HCT116 (cell line): Measurements from ENCODE around the gene SCN1A. TPM values are rescaled to one million over a fixed set of nuclear protein-coding genes. Genes with fewer than 3 reads are reported as not detected.

Source experiments
- ATAC-seq: fragments of 200-7000 bp; cut with Tn5 transposase; 2 replicates; pipeline ENCODE4 v1.9.1; 2020; ENCODE audit warnings: mild to moderate bottlenecking, moderate library complexity
- BruUV-seq: library from RNA; stranded (reverse); fragments of 400-500 nt; replicated peaks from 2 replicates; lab custom pipeline; 2021; lab: Mats Ljungman, UMichigan
- CTCF ChIA-PET: fragments of 300-600 bp; sonication (Branson Sonifier 250); formaldehyde crosslinking; loops from one replicate; lab custom pipeline; 2021; ENCODE audit warnings: antibody characterized with exemption; lab: Charles Lee
- POLR2A ChIA-PET: fragments of 300-600, 350-600 bp; sonication (Branson Sonifier 250); formaldehyde crosslinking; loops from one replicate; lab custom pipeline; 2021; ENCODE audit warnings: antibody characterized with exemption; lab: Charles Lee
- RAD21 ChIA-PET, 2 experiments: fragments of 300-600 bp; sonication (Branson Sonifier 250); formaldehyde crosslinking; loops; one replicate each; lab custom pipeline; 2023; ENCODE audit warnings: low total read pairs in 2 of 2; ENCODE audit not compliant: uncharacterized antibody in 2 of 2, unreplicated experiment in 2 of 2, low non-redundant PET in 1 of 2; lab: Charles Lee
- DNase-seq: peaks from one replicate; pipeline ENCODE4 v3.0.0-alpha.2; 2010; ENCODE audit warnings: low read depth, low spot score
- H2AFZ ChIP-seq: fragments of 200-600 bp; shearing (Covaris generic), sonication (generic); 2 replicates; pipeline ENCODE4 v1.6.1; 2017; ENCODE audit warnings: low read depth, mixed run types, mixed read lengths, antibody characterized with exemption, low read length; ENCODE audit not compliant: poor library complexity, severe bottlenecking
- H3K27ac ChIP-seq: 2 replicates; pipeline ENCODE4 v1.5.1; 2012; ENCODE audit warnings: low read depth, low read length
- H3K27me3 ChIP-seq: fragments of 200-600 bp; sonication (generic); 2 replicates; pipeline ENCODE4 v1.6.1; 2016; ENCODE audit warnings: mixed run types, low read length, mixed read lengths; ENCODE audit not compliant: insufficient read depth
- H3K36me3 ChIP-seq, 2 experiments: fragments of 200-500 bp in 1 of 2; fragments of 200-600 bp in 1 of 2; sonication (Bioruptor generic) in 1 of 2; sonication (generic) in 1 of 2; 2 replicates each; pipeline versions ENCODE4 v1.5.1 to v1.6.1; 2014 to 2016; ENCODE audit warnings: low read length in 2 of 2, inconsistent platforms in 1 of 2, mixed read lengths in 1 of 2, mixed run types in 1 of 2; ENCODE audit not compliant: insufficient read depth in 2 of 2, control insufficient read depth in 1 of 2
- H3K4me1 ChIP-seq, 2 experiments: fragments of 200-600 bp in 1 of 2; sonication (generic) in 1 of 2; 2 replicates each; pipeline versions ENCODE4 v1.5.1 to v1.6.1; 2012 to 2017; ENCODE audit warnings: low read length in 2 of 2, inconsistent platforms in 1 of 2, mild to moderate bottlenecking in 1 of 2, mixed read lengths in 1 of 2, mixed run types in 1 of 2, moderate library complexity in 1 of 2; ENCODE audit not compliant: insufficient read depth in 2 of 2, control insufficient read depth in 1 of 2
- H3K4me2 ChIP-seq: fragments of 200-600 bp; sonication (generic); 2 replicates; pipeline ENCODE4 v1.6.1; 2017; ENCODE audit warnings: mixed run types, low read length, mixed read lengths
- H3K4me3 ChIP-seq, 2 experiments: fragments of 200-600 bp in 1 of 2; sonication (generic) in 1 of 2; replicated peaks in 1 of 2; 2 replicates each; pipeline ENCODE4 v1.5.1; 2011 to 2016; ENCODE audit warnings: low read length in 2 of 2, control low read depth in 1 of 2, low read depth in 1 of 2, mild to moderate bottlenecking in 1 of 2, mixed read lengths in 1 of 2, mixed run types in 1 of 2
- H3K79me2 ChIP-seq: fragments of 200-600 bp; sonication (generic); 2 replicates; pipeline ENCODE4 v1.6.1; 2017; ENCODE audit warnings: mild to moderate bottlenecking, mixed run types, low read length, moderate library complexity, mixed read lengths; ENCODE audit not compliant: insufficient read depth
- H3K9ac ChIP-seq: fragments of 200-600 bp; sonication (generic); 2 replicates; pipeline ENCODE4 v1.6.1; 2016; ENCODE audit warnings: low read length, mixed read lengths
- H3K9me2 ChIP-seq: fragments of 200-600 bp; sonication (generic), shearing (Covaris generic); 2 replicates; pipeline ENCODE4 v1.6.1; 2017; ENCODE audit warnings: mixed run types, mild to moderate bottlenecking, moderate library complexity; ENCODE audit not compliant: insufficient read depth
- H3K9me3 ChIP-seq, 2 experiments: fragments of 200-500 bp in 1 of 2; fragments of 200-600 bp in 1 of 2; sonication (Bioruptor generic) in 1 of 2; sonication (generic) in 1 of 2; 2 replicates each; pipeline ENCODE4 v1.6.1; 2014 to 2017; ENCODE audit warnings: low read length in 2 of 2, mixed read lengths in 2 of 2, inconsistent platforms in 1 of 2, low read depth in 1 of 2, mild to moderate bottlenecking in 1 of 2, mixed run types in 1 of 2, moderate library complexity in 1 of 2; ENCODE audit not compliant: control insufficient read depth in 1 of 2, insufficient read depth in 1 of 2
- H4K20me1 ChIP-seq: fragments of 200-600 bp; sonication (generic), shearing (Covaris generic); 2 replicates; pipeline ENCODE4 v1.6.1; 2017; ENCODE audit warnings: mixed run types, mild to moderate bottlenecking, moderate library complexity; ENCODE audit not compliant: insufficient read depth
- CBX3 ChIP-seq: IDR thresholded peaks from 2 replicates; pipeline ENCODE4 v1.6.1; 2012; ENCODE audit warnings: low read depth
- EGR1 ChIP-seq: IDR thresholded peaks from 2 replicates; pipeline ENCODE4 v1.6.1; 2012; ENCODE audit warnings: low read depth
- ELF1 ChIP-seq: IDR thresholded peaks from 2 replicates; pipeline ENCODE4 v1.6.1; 2012; ENCODE audit warnings: low read depth, borderline replicate concordance
- POLR2A ChIP-seq: IDR thresholded peaks from 2 replicates; pipeline ENCODE4 v1.7.0; 2011; ENCODE audit warnings: borderline replicate concordance; ENCODE audit not compliant: insufficient read depth, insufficient read length; ENCODE audit errors: extremely low read depth
- RAD21 ChIP-seq: IDR thresholded peaks from 2 replicates; pipeline ENCODE4 v1.6.1; 2012; ENCODE audit warnings: low read depth, mild to moderate bottlenecking
- ZFX ChIP-seq: fragments of 450-650 bp; IDR thresholded peaks from 2 replicates; pipeline ENCODE4 v1.6.1; 2017
- ZNF274 ChIP-seq: fragments of 200-500 bp; sonication (Bioruptor generic); IDR thresholded peaks from 2 replicates; pipeline ENCODE4 v1.6.1; 2014; ENCODE audit warnings: mild to moderate bottlenecking, low read depth, low read length, inconsistent platforms
- intact Hi-C: fragments of 100-400 bp; cut with micrococcal nuclease; formaldehyde crosslinking; loops from 2 replicates; pipeline ENCODE4 v1.10.0; 2022
- total RNA-seq: library from RNA; stranded (reverse); gene quantifications from one replicate; pipeline ENCODE4 v1.2.1, GENCODE V29; 2021; ENCODE audit not compliant: unreplicated experiment
- TF ChIP-seq, protein P1 (sequence below): IDR thresholded peaks from 2 replicates; pipeline ENCODE4 v1.6.1; 2012
- TF ChIP-seq, protein P2 (sequence below): IDR thresholded peaks from 2 replicates; pipeline ENCODE4 v1.6.1; 2012
- TF ChIP-seq, protein P3 (sequence below): IDR thresholded peaks from 2 replicates; pipeline ENCODE4 v1.6.1; 2012; ENCODE audit warnings: low read depth
- TF ChIP-seq, protein P4 (sequence below), 3 experiments: fragments of 200-600 bp in 1 of 3; sonication (generic) in 1 of 3; IDR thresholded peaks in 2 of 3; conservative IDR thresholded peaks in 1 of 3; 2 replicates each; pipeline ENCODE4 v1.5.1; 2012 to 2017; ENCODE audit warnings: low read depth in 2 of 3, low read length in 2 of 3, antibody characterized with exemption in 1 of 3, borderline replicate concordance in 1 of 3, control low read depth in 1 of 3, mild to moderate bottlenecking in 1 of 3, mixed read lengths in 1 of 3, mixed run types in 1 of 3, moderate library complexity in 1 of 3; ENCODE audit not compliant: insufficient read depth in 1 of 3

The SCN1A gene
- total RNA-seq, 1 experiment from 2014 or later, result not detected

DNA sequence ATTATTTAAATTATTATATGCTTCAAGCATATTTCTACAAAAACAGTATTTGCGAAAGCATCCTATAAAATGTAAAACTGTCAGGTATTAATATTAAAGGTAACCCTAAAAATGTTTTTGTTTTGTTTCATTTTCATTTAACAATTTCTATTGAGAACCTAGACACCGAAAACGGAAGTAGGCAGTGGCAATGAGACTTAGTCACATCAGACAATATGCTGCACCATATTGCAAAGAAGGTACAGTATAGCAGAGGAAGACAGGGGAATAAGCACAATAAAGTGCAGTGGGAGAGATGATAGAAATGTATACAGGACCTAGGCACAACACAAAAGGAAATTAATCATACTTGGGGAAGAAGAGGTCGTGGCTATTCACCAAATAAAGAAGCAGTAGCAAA, 12.2 kb downstream of the SCN1A start:
- H3K79me2 ChIP-seq, result no peaks in the 10 kb centered on the region
- H3K9ac ChIP-seq, result no peak overlapping the region
- ChIA-PET CTCF (interaction anchor here (0.6 kb wide), 1 partner anchor 12 kb away, joined by 3 read pairs; the partner anchor contains the start of gene SCN1A), POLR2A (no interaction called here), RAD21 (no interaction called here)
- no peak overlapping the region for H3K4me3 ChIP-seq
- H3K4me1 ChIP-seq, result no peaks in the 10 kb centered on the region
- H3K27me3 ChIP-seq, result peaks cover 4% of the 10 kb centered on the region; the same call in 1 of the 2 replicates
- no peaks in the 10 kb centered on the region; the same call in 1 of the 2 replicates for H4K20me1 ChIP-seq
- ATAC-seq, result no peak
- H3K4me2 ChIP-seq, result no peak overlapping the region
- no peaks in the 10 kb centered on the region for H3K9me2 ChIP-seq
- H3K27ac ChIP-seq, result no peak overlapping the region
- no peaks in the 10 kb centered on the region for H3K9me3 ChIP-seq
- TF ChIP-seq, protein P1, sequence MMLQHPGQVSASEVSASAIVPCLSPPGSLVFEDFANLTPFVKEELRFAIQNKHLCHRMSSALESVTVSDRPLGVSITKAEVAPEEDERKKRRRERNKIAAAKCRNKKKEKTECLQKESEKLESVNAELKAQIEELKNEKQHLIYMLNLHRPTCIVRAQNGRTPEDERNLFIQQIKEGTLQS, result no peak
- TF ChIP-seq RAD21, result no peak
- no peak for TF ChIP-seq ZFX
- TF ChIP-seq, protein P2, sequence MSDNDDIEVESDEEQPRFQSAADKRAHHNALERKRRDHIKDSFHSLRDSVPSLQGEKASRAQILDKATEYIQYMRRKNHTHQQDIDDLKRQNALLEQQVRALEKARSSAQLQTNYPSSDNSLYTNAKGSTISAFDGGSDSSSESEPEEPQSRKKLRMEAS, result no peak
- no peak for TF ChIP-seq CBX3
- TF ChIP-seq ELF1, result no peak
- TF ChIP-seq ZNF274, result no peak
- TF ChIP-seq POLR2A, result no peak
- TF ChIP-seq EGR1, result no peak
- TF ChIP-seq, protein P3, sequence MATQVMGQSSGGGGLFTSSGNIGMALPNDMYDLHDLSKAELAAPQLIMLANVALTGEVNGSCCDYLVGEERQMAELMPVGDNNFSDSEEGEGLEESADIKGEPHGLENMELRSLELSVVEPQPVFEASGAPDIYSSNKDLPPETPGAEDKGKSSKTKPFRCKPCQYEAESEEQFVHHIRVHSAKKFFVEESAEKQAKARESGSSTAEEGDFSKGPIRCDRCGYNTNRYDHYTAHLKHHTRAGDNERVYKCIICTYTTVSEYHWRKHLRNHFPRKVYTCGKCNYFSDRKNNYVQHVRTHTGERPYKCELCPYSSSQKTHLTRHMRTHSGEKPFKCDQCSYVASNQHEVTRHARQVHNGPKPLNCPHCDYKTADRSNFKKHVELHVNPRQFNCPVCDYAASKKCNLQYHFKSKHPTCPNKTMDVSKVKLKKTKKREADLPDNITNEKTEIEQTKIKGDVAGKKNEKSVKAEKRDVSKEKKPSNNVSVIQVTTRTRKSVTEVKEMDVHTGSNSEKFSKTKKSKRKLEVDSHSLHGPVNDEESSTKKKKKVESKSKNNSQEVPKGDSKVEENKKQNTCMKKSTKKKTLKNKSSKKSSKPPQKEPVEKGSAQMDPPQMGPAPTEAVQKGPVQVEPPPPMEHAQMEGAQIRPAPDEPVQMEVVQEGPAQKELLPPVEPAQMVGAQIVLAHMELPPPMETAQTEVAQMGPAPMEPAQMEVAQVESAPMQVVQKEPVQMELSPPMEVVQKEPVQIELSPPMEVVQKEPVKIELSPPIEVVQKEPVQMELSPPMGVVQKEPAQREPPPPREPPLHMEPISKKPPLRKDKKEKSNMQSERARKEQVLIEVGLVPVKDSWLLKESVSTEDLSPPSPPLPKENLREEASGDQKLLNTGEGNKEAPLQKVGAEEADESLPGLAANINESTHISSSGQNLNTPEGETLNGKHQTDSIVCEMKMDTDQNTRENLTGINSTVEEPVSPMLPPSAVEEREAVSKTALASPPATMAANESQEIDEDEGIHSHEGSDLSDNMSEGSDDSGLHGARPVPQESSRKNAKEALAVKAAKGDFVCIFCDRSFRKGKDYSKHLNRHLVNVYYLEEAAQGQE, result no peak
- TF ChIP-seq, protein P4, sequence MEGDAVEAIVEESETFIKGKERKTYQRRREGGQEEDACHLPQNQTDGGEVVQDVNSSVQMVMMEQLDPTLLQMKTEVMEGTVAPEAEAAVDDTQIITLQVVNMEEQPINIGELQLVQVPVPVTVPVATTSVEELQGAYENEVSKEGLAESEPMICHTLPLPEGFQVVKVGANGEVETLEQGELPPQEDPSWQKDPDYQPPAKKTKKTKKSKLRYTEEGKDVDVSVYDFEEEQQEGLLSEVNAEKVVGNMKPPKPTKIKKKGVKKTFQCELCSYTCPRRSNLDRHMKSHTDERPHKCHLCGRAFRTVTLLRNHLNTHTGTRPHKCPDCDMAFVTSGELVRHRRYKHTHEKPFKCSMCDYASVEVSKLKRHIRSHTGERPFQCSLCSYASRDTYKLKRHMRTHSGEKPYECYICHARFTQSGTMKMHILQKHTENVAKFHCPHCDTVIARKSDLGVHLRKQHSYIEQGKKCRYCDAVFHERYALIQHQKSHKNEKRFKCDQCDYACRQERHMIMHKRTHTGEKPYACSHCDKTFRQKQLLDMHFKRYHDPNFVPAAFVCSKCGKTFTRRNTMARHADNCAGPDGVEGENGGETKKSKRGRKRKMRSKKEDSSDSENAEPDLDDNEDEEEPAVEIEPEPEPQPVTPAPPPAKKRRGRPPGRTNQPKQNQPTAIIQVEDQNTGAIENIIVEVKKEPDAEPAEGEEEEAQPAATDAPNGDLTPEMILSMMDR (IDR thresholded peaks at IDR 0.05 in 2 of 3, conservative IDR thresholded peaks at IDR 0.05 in 1 of 3; ENCODE audit: borderline replicate concordance in 1 of 3, insufficient read depth in 1 of 3, low read depth in 2 of 3, low read length in 2 of 3), result no peak
- intact Hi-C loops, result no loop called here
- no TSS peak for BruUV-seq
- no peaks in the 10 kb centered on the region for H3K36me3 ChIP-seq
- DNase-seq, result no peak
- no peak overlapping the region for H2AFZ ChIP-seq
